ENCODE measurements around the gene MYLK.
A peak's percentile ranks its signal among the peaks of the same experiment; 100 is the strongest.

MYLK gene

DNA sequence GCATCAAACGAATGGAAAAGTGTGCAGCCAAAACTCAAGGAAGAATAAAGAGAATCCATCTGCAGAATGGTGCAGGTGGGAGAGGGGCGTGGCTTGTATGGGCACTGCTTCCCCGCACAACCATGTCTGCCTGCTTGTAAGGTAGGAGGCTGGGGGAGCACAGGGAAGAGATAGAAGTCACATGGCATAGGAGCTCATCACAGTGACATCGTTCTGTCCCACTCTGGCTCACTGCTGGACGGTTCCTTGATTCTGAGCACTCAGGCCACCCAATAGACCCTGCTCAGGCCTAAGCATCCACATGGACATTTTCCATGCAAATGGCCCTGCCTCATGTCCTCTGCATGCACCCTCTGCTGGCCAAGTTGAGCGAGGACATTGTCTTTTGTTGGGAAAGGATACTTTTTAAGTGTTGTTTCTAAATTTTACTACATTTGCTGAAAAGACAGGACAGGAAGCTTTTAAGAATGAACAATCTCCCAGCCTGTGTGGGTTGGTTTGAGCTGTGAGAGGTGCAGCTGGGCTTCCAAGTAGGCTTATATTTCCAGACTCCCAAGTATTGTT lies 3.1 kb downstream of the MYLK start:
- no peaks in the 10 kb centered on the region for H3K27me3 ChIP-seq (ENCODE audit: insufficient read depth, low read depth)
- no peaks in the 10 kb centered on the region for H3K79me2 ChIP-seq (ENCODE audit: insufficient read depth, low read depth)
- H3K4me1 ChIP-seq (ENCODE audit: low read depth, poor library complexity, severe bottlenecking), result peaks cover 38% of the 10 kb centered on the region
- H3K4me3 ChIP-seq (IDR thresholded peaks at IDR 0.05; ENCODE audit: insufficient read depth, low read depth, low read length), result no peak overlapping the region
- no peaks in the 10 kb centered on the region for H4K20me1 ChIP-seq (ENCODE audit: insufficient read depth)
- H3K36me3 ChIP-seq (ENCODE audit: insufficient read depth), result no peaks in the 10 kb centered on the region
- TF ChIP-seq, protein P1, sequence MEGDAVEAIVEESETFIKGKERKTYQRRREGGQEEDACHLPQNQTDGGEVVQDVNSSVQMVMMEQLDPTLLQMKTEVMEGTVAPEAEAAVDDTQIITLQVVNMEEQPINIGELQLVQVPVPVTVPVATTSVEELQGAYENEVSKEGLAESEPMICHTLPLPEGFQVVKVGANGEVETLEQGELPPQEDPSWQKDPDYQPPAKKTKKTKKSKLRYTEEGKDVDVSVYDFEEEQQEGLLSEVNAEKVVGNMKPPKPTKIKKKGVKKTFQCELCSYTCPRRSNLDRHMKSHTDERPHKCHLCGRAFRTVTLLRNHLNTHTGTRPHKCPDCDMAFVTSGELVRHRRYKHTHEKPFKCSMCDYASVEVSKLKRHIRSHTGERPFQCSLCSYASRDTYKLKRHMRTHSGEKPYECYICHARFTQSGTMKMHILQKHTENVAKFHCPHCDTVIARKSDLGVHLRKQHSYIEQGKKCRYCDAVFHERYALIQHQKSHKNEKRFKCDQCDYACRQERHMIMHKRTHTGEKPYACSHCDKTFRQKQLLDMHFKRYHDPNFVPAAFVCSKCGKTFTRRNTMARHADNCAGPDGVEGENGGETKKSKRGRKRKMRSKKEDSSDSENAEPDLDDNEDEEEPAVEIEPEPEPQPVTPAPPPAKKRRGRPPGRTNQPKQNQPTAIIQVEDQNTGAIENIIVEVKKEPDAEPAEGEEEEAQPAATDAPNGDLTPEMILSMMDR (conservative IDR thresholded peaks at IDR 0.05; ENCODE audit: low read depth, low read length), result peak; percentile 53
- no peak overlapping the region for H3K9ac ChIP-seq
- no peak overlapping the region for H3K27ac ChIP-seq
- H2AFZ ChIP-seq (ENCODE audit: low read depth), result no peak overlapping the region
- no peak overlapping the region; the same call in 1 of the 2 replicates for H3K4me2 ChIP-seq

DNA sequence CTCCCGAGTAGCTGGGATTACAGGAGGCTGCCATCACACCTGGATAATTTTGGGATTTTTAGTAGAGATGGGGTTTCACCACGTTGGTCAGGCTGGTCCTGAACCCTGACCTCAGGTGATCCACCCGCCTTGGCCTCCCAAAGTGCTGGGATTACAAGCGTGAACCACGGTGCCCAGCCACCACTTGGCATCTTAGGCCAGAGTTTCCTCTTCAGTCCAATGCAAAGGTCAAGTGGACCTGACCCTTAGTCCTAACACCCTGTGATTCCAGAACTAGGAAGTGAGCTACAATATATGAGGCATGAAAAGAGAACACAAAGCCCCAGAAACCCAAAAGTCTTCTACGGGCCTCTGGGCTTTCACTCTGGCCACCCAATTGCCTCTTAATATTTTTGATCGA lies 5.3 kb downstream of the MYLK start:
- Histone ChIP-seq H3K79me2 (ENCODE audit: insufficient read depth, low read depth) (no peaks in the 10 kb centered on the region), H3K27ac (no peak overlapping the region), H2AFZ (ENCODE audit: low read depth) (no peak overlapping the region), H3K27me3 (ENCODE audit: insufficient read depth, low read depth) (no peaks in the 10 kb centered on the region), H3K36me3 (ENCODE audit: insufficient read depth) (no peaks in the 10 kb centered on the region), H3K4me2 (no peak overlapping the region), H3K9ac (no peak overlapping the region), H3K4me3 (IDR thresholded peaks at IDR 0.05; ENCODE audit: insufficient read depth, low read depth, low read length) (no peak overlapping the region), H4K20me1 (ENCODE audit: insufficient read depth) (no peaks in the 10 kb centered on the region), H3K4me1 (ENCODE audit: low read depth, poor library complexity, severe bottlenecking) (peaks cover 26% of the 10 kb centered on the region)
- TF ChIP-seq, protein P1 (conservative IDR thresholded peaks at IDR 0.05; ENCODE audit: low read depth, low read length), result no peak

DNA sequence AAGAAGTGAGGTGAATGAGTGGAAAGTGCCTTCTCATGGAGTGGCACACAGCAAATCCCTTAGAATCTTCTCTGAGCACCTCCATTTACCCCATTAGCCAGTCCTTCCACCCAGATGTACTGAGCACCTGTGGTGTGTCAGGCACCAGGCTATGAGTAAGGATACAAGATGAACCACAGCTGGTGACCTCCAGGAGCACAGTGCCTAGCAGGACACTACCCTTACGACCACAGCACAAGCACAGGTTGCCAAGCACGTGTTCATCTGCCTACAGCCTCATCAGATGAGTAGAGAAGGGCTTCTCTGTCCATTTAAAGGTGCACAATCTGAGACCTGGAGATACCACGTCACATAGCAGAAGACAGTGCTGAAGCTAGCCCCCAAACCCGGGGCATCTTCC lies 6.2 kb downstream of the MYLK start:
- Histone ChIP-seq H3K4me1 (ENCODE audit: low read depth, poor library complexity, severe bottlenecking) (peaks cover 18% of the 10 kb centered on the region), H3K27ac (no peak overlapping the region), H3K36me3 (ENCODE audit: insufficient read depth) (no peaks in the 10 kb centered on the region), H3K79me2 (ENCODE audit: insufficient read depth, low read depth) (no peaks in the 10 kb centered on the region), H3K27me3 (ENCODE audit: insufficient read depth, low read depth) (no peaks in the 10 kb centered on the region), H3K4me2 (no peak overlapping the region), H2AFZ (ENCODE audit: low read depth) (no peak overlapping the region), H3K4me3 (IDR thresholded peaks at IDR 0.05; ENCODE audit: insufficient read depth, low read depth, low read length) (no peak overlapping the region), H4K20me1 (ENCODE audit: insufficient read depth) (no peaks in the 10 kb centered on the region), H3K9ac (no peak overlapping the region)
- TF ChIP-seq, protein P1 (conservative IDR thresholded peaks at IDR 0.05; ENCODE audit: low read depth, low read length), result no peak

DNA sequence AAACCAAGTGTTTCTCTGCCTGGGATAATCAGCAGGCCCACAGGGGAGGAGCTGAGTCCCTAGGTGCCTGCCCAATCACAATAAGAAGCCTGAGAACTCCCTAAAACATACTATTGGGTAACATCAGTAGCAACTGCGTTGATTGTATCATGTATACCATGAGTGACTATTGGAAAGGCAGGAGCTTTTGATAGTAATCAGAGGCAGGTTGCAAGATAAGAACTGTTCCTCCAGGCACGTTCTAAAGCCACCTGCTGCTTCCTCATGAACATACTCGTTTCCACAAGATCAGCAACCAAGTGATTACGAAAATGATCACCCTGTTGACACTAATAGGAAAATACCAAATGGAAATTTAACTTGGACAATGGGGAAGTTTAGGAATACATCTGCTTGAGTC lies 6.7 kb downstream of the MYLK start:
- Histone ChIP-seq H3K79me2 (ENCODE audit: insufficient read depth, low read depth) (no peaks in the 10 kb centered on the region), H3K4me1 (ENCODE audit: low read depth, poor library complexity, severe bottlenecking) (peaks cover 13% of the 10 kb centered on the region), H3K9ac (no peak overlapping the region), H3K27me3 (ENCODE audit: insufficient read depth, low read depth) (no peaks in the 10 kb centered on the region), H3K4me3 (IDR thresholded peaks at IDR 0.05; ENCODE audit: insufficient read depth, low read depth, low read length) (no peak overlapping the region), H3K4me2 (no peak overlapping the region), H4K20me1 (ENCODE audit: insufficient read depth) (no peaks in the 10 kb centered on the region), H3K36me3 (ENCODE audit: insufficient read depth) (no peaks in the 10 kb centered on the region), H2AFZ (ENCODE audit: low read depth) (no peak overlapping the region), H3K27ac (no peak overlapping the region)
- TF ChIP-seq, protein P1 (conservative IDR thresholded peaks at IDR 0.05; ENCODE audit: low read depth, low read length), result no peak
